ENCODE measurements around the gene DIRAS1. TPM values are rescaled to one million over a fixed set of nuclear protein-coding genes. Genes with fewer than 3 reads are reported as not detected.

Gene DIRAS1
- total and polyA plus RNA-seq, 2 of the 8 experiments (the other 6 are each of a cell fraction or from before 2014, with no cell fraction given) = 20.2 to 22.3 TPM

DNA sequence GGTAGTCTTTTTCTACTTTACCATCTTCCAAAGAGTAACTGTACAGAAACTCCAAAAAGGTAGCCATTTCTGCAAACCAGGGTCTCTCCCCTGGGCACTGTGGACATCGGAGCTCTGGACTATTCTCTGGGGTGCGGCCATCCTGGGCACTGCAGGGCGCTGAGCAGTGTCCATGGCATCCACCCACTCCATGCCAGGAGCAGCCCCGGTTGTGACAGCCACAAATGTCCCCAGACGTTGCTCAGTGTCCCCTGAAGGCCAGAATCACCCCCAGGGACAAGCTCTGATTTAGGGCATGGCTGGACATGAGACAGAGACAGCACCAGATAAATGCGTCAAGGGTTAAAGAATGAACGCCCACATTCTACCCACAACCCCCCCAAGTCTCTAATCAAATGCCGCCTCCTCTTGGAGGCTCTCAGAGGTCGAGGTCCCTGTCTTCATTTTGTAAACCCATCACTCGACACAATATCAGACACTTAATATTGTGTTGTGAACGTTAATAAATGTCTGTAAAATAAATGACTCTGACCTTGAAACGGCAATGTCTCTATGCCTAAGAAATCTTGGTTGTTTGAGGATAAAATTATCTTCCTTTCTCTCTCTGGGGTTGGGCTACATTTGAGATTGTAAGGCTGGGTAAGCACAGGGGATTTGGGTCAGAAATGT, 27.5 kb downstream of the DIRAS1 start:
- H3K4me2 ChIP-seq (ENCODE audit: insufficient read depth in 1 of 2, low read depth in 2 of 2, low read length in 2 of 2) = no peak overlapping the region
- no peak overlapping the region for H2BK5ac ChIP-seq (ENCODE audit: low read depth, low read length)
- TF ChIP-seq SIN3A (conservative IDR thresholded peaks at IDR 0.05 in 1 of 2, IDR thresholded peaks at IDR 0.05 in 1 of 2; ENCODE audit: low read depth in 1 of 2, low read length in 2 of 2) = no peak
- no peak for TF ChIP-seq HDAC2 (IDR thresholded peaks at IDR 0.05; ENCODE audit: borderline replicate concordance in 1 of 2, low read depth in 2 of 2, low read length in 2 of 2)
- no peak for TF ChIP-seq TBP (IDR thresholded peaks at IDR 0.05; ENCODE audit: low read depth, low read length)
- no peak for TF ChIP-seq CBX8 (IDR thresholded peaks at IDR 0.05; ENCODE audit: borderline replicate concordance, low read depth, low read length)
- TF ChIP-seq TAF7 (optimal IDR thresholded peaks at IDR 0.05; ENCODE audit: borderline replicate concordance, low read depth, low read length) = no peak
- no peak for TF ChIP-seq HDAC6 (IDR thresholded peaks at IDR 0.05; ENCODE audit: low read depth, low read length)
- no peak for TF ChIP-seq GABPA (IDR thresholded peaks at IDR 0.05; ENCODE audit: borderline replicate concordance, insufficient read depth, low read length)
- H3K23me2 ChIP-seq (ENCODE audit: low read depth, low read length) = no peaks in the 10 kb centered on the region
- no peaks in the 10 kb centered on the region for H3K27me3 ChIP-seq (replicated peaks in 1 of 4; ENCODE audit: control insufficient read depth in 3 of 4, extremely low read depth in 1 of 4, insufficient read depth in 3 of 4, low read length in 3 of 4)
- H3K27ac ChIP-seq (ENCODE audit: low read depth, low read length) = no peak overlapping the region
- H3K56ac ChIP-seq (replicated peaks; ENCODE audit: insufficient read length, low read depth, low read length) = no peak overlapping the region
- WGBS, 2 experiments (ENCODE audit: extremely low coverage in 1 of 2, insufficient coverage in 1 of 2, insufficient read length in 1 of 2, insufficient replicate concordance in 2 of 2, low coverage in 1 of 2, low lambda C conversion rate in 2 of 2, missing lambda C conversion rate in 1 of 2) = 85% methylated on average over 12 of the region's 12 CpGs; no CpG with 5 or more reads in 1 of the 2 experiments
- H2BK15ac ChIP-seq (ENCODE audit: low read length) = no peak overlapping the region
- no peaks in the 10 kb centered on the region; the same call in 1 of the 2 replicates for H3K79me1 ChIP-seq (ENCODE audit: low read depth, low read length)
- DNase-seq (ENCODE audit: low read depth in 1 of 2, low spot score in 2 of 2) (no peak), FAIRE-seq (no peak)
- no peak overlapping the region for H3K4me3 ChIP-seq (ENCODE audit: extremely low read depth in 1 of 4, insufficient read depth in 2 of 4, low read depth in 3 of 4, low read length in 4 of 4)
- no peak overlapping the region for H2BK20ac ChIP-seq (ENCODE audit: low read length)
- no peaks in the 10 kb centered on the region for H3K79me2 ChIP-seq (ENCODE audit: control insufficient read depth in 1 of 2, insufficient read depth in 2 of 2, low read length in 2 of 2)
- H3K18ac ChIP-seq (ENCODE audit: extremely low read depth, low read length) = no peak overlapping the region
- no peak overlapping the region for H3K4ac ChIP-seq (replicated peaks; ENCODE audit: insufficient read length, low read depth, low read length)
- no peaks in the 10 kb centered on the region for H3K9me3 ChIP-seq (ENCODE audit: insufficient read depth in 2 of 2, low read depth in 1 of 2, low read length in 1 of 2)
- no peak overlapping the region for H2BK12ac ChIP-seq (ENCODE audit: low read depth, low read length)
- no peak overlapping the region for H2BK120ac ChIP-seq (replicated peaks; ENCODE audit: low read depth, low read length)
- H4K91ac ChIP-seq (replicated peaks; ENCODE audit: insufficient read length, low read length) = no peak overlapping the region
- no peak overlapping the region for H3K9ac ChIP-seq (replicated peaks in 1 of 4; ENCODE audit: extremely low read depth in 1 of 4, low read depth in 3 of 4, low read length in 3 of 4)
- no peaks in the 10 kb centered on the region for H3K4me1 ChIP-seq (replicated peaks in 1 of 4; ENCODE audit: control insufficient read depth in 3 of 4, insufficient read depth in 4 of 4, low read length in 3 of 4)
- H2AFZ ChIP-seq (ENCODE audit: low read length) = no peak overlapping the region
- no peak overlapping the region for H4K5ac ChIP-seq (ENCODE audit: insufficient read length, low read depth, low read length)
- CTCF ChIA-PET (ENCODE audit: partially characterized antibody) = interaction anchor here (1.1 to 1.2 kb wide), 2 partner anchors 45 to 57 kb away, joined by 3 read pairs; no protein-coding TSS in a partner anchor
- no peak overlapping the region for H4K8ac ChIP-seq (ENCODE audit: extremely low read depth, insufficient read depth, low read length)
- no peak overlapping the region for H2AK5ac ChIP-seq (ENCODE audit: low read depth, low read length)
- H3K14ac ChIP-seq (ENCODE audit: insufficient read length) = no peak overlapping the region
- no peak overlapping the region for H3K23ac ChIP-seq (ENCODE audit: insufficient read length)
- H4K20me1 ChIP-seq (replicated peaks in 1 of 2; ENCODE audit: control insufficient read depth in 1 of 2, insufficient read depth in 2 of 2, low read length in 2 of 2) = peaks cover 0 to 2% of the 10 kb centered on the region in 2 experiments
- POLR2A ChIA-PET (ENCODE audit: partially characterized antibody) = interaction anchor here (0.6 to 1.5 kb wide), 3 partner anchors 9 to 95 kb away, joined by 3 read pairs; no protein-coding TSS in a partner anchor
- no peaks in the 10 kb centered on the region for H3K36me3 ChIP-seq (ENCODE audit: control insufficient read depth in 2 of 4, insufficient read depth in 4 of 4, low read length in 3 of 4)

Data from H1 (cell line).